ENCODE results near the gene SHANK1.
A peak's percentile ranks its signal among the peaks of the same experiment; 100 is the strongest.

Gene SHANK1

DNA sequence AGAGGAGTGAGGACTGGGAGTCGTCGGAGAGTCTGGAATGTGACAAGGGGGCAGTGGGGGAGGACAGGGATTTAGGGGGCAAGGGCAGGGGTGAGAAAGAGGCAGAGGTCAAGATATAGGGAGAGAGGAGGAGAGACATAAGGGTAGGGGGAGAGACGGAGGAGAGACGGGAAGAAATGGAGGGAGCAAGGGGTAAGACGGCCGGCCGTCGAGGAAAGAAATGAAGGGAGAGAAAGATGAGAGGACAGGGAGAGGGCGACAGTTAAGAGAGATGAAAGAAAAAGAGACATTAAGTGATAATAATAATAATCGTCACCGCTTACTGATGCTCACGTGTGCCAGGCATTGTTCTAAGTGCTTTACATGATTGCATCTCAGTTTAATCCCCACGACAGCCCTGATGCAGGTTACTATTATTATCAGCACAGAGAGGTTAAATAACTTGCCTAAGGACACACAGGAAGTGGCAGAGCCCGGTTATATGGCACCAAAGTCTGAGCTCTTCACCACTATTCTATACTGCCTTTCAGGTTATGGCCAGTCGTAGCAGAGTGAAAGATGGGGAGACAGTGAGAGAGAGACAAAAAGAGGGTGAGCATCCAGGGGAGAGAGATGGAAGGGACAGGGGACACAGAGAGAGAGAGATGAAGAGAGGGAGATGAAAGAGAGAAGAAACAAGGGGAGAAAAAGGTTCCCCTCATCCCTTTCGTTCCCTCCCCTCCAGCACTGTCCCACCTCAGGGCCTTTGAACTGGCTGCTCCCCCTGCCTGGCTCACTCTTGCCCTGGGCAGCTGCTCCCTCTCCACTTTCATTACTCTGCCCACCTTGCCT, 56.7 kb downstream of the SHANK1 start:
- no peak for TF ChIP-seq CTCF (conservative IDR thresholded peaks at IDR 0.05; ENCODE audit: low read depth, low read length)
- no peak for DNase-seq (ENCODE audit: low read depth)
- H3K4me3 ChIP-seq (ENCODE audit: low read depth, low read length): no peak overlapping the region

DNA sequence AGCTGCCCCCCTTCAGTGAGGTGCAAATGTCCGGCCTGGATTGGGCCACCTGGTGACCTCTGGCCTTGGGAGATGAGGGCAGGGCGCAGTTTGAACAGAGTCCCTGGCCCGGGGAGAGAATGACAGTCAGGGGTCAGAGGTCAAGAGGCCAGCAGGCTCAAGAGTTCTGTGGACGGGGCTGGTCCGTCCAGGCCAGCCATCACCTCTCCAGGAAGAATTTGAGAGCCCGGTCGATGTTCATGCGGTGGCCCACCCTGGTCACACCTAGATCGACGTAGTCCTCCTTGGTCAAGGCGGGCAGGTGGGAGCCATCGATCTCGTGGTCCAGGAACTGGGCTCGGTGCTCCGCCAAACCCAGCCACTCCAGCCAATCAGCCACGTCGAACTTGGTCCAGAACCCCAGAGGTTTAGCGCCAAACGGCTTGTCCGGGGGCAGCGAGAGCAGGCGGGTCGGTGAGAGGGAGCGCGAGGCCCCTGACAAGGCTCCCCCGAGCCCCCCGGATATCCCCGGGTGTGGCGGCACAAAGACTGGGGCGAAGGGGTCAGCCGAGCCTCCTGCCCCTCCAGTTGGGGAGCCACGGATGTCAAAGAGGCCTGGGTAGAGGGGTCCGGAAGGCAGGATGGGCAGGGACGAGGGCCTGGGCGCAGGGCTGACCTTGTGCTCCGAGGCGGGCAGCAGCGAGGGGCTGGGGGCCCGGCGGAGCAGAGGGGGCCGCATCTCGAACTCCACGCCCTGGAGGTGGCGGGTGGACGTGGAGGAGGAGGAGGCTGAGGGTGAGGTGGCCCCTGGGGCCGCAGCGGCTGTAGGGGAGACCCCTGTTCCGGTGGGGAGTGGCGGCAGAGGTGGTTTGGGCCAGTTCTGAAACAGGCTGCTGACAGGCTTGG, 57.6 kb downstream of the SHANK1 start:
- DNase-seq (ENCODE audit: low read depth): no peak
- no peak overlapping the region for H3K4me3 ChIP-seq (ENCODE audit: low read depth, low read length)
- TF ChIP-seq CTCF (conservative IDR thresholded peaks at IDR 0.05; ENCODE audit: low read depth, low read length): no peak

GRCh38 chr19:50661023-50661422, 58.6 kb downstream of the SHANK1 start:
- no peak for DNase-seq (ENCODE audit: low read depth)

DNA sequence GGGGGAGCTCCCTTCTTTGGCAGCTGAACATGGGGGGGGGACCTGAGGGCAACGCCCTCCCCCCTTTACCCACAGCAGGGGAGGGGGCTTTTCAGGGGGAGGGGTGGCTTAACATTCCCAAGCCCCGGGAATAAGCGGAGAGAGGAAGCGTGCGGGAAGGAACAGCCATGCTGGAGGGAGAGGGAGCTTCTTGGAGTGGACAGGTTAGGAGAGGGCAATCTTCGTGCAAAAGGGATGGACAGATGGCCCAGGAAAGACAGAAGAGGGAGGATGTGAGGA, 59.6 kb downstream of the SHANK1 start:
- TF ChIP-seq CTCF (conservative IDR thresholded peaks at IDR 0.05; ENCODE audit: low read depth, low read length): no peak
- no peak for DNase-seq (ENCODE audit: low read depth)
- no peak overlapping the region for H3K4me3 ChIP-seq (ENCODE audit: low read depth, low read length)

More at GRCh38 chr19:50661023-50661422, 58.6 kb downstream of the SHANK1 start:
- TF ChIP-seq CTCF (conservative IDR thresholded peaks at IDR 0.05; ENCODE audit: low read depth, low read length): no peak
- H3K4me3 ChIP-seq (ENCODE audit: low read depth, low read length): no peak overlapping the region

DNA sequence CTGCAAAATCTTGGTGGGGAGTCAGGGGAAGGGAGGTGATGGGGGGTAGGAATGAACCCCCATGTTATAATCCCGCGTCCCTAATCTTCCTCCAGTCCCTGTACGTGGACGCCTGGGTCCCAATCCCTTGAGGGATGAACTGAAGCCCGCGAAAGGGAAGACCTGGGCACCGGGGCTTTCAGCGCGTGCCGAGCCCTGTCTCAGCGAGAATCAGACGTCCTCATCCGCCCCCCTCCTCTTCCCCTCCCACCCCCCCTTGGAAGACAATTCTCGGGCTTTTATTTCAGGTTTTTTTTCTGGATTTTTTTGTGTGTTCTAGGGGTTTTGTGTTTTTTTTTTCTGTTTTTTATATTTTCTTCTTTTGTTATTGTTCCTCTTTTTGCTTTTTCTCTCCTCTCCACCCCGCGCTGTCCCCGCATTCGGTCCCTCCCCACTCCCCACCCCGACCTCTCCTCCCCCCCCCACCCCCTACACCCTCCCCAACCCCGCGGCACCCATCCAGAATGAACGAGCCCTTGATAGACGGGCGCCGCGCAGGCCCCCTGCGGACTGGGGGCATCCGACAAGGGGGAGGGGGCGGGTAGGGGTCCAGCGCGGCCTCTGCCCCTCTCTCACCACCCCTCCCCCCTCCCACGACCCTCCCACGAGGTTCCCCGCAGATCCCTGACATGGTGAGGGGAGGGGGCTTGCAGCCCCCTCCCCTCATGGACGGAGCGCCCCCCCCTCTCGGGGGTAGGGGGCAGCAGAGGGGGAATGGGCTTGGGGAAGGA, 60.1 kb downstream of the SHANK1 start:
- no peak for DNase-seq (ENCODE audit: low read depth)
- H3K4me3 ChIP-seq (ENCODE audit: low read depth, low read length): no peak overlapping the region
- TF ChIP-seq CTCF (conservative IDR thresholded peaks at IDR 0.05; ENCODE audit: low read depth, low read length): no peak

DNA sequence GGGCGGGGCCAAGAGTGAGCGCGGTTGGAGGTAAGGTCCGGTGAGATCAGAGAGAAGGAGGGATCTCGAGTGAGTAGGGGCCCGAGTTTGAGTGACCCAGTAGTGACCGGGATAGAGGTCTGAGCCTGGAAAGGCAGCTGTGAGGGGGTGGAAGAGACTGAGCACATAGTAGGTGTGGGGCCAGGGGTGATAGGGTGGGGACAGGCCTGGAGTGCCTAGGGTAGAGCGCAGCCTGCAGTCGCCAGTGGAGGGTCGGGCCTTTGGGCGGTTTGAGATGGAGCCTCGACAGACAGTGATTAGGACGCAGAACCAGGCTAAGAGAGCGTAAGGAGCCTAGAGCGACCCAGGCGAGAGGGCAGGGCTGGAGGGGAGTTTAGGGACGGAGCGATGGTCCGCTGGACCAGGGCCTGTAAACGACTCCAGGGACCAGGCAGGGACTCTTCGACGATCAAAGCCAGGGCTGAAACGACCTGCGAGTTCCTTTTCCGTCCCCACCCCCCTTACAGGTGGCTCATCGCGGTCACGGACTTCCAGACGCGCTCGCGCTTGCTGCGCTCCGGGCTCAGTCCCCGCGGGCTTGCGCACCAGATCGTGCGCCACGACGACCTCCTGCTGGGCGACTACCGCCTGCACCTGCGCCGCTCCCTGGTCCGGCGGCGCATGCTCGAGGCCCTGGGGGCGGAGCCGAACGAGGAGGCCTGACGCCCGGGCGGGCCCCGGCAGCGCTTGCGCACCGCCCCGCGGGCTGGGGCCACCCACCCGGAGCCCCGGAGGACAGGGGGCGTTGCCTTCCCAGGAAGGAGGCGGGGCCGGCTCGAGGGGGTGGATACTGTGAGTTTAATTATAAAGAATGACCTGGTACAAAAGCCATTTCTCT, 60.9 kb downstream of the SHANK1 start:
- H3K4me3 ChIP-seq (ENCODE audit: low read depth, low read length): peak overlapping the region; percentile 39
- no peak for TF ChIP-seq CTCF (conservative IDR thresholded peaks at IDR 0.05; ENCODE audit: low read depth, low read length)
- DNase-seq (ENCODE audit: low read depth): peak; percentile 24

Data from choroid plexus epithelial cell (primary cell).